ENCODE results near the gene CLRN1.

DNA sequence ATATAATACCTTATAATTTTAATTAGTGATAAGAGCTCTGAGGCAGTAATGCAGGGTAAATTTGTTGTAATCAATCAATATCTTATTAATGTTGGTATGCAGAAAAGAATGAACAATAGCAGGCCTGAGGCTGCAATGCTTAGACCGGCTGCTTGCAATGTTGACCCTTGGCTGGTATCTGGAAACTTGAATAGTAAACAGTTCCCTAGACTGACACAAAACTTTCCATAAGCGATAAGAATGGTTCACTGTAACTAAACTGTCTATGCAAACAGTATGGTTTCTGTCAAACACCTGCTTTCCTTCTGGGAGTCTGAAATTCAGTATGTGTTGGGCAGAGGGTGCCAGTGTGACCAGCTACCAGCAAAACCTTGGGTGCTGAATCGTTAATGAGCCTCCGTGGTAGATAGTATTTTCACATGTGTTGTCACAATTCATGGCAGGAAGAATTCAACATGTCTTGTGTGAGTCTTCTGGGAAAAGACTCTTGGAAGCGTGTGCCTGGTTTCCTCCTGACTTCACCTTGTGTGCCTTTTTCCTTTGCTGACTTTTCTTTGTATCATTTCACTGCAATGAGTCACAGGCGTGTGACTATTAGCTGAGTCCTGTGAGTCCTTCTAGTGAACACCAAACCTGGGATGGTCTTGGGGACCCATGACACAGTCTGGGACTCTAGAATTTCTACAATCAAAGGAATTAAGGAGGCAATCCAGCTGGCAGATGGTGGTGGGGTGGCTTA lies 30.7 kb upstream of the CLRN1 start:
- TF ChIP-seq POLR2A (IDR thresholded peaks at IDR 0.05): no peak
- TF ChIP-seq CTCF (IDR thresholded peaks at IDR 0.05): no peak
- no peak for TF ChIP-seq EP300 (IDR thresholded peaks at IDR 0.05)
- TF ChIP-seq POLR2AphosphoS5 (IDR thresholded peaks at IDR 0.05): no peak
